Astrocyte of the hippocampus (primary cell): ENCODE data around the gene ABCC9.
"Not testable (repeated sequence)": the region's sequence is repeated elsewhere in the genome, so short reads cannot be mapped to it uniquely, and the experiment has no call there.

Source experiments
- DNase-seq: peaks from one replicate; pipeline ENCODE4 v3.0.0; 2011; ENCODE audit warnings: low read depth, low spot score

Gene ABCC9

DNA sequence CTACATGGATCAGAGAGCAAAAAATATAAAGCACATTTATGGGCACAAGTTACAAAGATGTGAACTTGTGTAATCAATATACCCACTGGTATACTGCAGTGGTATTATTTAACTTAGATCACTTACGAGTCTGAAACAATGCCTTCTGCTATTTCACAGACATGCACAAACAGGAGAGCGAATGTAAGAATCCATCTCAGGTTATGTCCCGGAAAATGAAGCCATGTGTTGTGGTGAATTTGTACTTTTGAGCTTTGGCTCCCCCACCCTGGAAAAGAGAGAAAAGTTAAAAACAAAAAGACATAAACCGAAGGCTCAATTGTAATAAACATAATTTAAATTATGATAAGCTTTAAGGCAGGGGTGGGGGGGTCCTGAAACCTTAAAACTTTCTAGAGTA is 7.6 kb downstream of the ABCC9 start:
- DNase-seq = no peak

DNA sequence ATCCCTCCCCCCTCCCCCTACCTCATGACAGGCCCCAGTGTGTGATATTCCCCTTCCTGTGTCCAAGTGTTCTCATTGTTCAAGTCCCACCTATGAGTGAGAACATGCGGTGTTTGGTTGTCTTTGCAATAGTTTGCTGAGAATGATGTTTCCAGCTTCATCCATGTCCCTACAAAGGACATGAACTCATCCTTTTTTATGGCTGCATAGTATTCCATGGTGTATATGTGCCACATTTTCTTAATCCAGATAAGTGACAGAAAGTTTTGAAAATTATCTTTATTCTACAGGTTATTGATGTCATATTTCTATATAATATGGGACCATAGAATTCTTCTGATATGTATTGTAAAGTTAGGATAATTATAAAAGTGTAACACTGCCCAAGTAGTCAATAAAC is 11.3 kb downstream of the ABCC9 start:
- DNase-seq = not testable (repeated sequence)

DNA sequence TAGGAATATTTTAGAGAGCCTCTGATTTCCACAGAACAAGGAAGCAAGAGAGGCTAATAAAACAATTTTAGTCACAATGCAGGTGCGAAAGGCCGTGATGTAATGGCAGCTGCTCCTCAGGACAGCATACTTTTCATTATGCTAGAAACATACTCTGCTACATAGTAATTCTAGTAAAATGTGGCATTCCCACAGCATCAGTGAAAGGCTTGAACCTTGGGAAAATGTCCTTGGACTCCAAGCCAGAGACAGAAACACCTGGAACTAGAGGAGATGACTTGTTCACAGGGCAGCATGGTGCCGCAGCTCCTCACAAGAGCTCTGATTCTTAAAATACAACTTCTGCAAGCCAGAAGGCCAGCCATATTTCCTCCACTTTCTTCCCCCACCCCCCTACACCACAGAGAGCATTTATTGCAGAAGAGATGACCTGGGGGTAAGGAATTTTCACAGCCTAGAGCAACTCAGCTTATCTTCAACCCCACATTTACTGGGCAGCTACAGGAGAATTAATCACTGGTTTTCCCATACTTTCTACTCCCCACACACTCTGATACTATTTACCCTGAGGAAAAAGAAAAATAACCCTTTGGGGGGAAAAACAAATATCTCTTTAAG is 15.8 kb downstream of the ABCC9 start:
- no peak for DNase-seq

DNA sequence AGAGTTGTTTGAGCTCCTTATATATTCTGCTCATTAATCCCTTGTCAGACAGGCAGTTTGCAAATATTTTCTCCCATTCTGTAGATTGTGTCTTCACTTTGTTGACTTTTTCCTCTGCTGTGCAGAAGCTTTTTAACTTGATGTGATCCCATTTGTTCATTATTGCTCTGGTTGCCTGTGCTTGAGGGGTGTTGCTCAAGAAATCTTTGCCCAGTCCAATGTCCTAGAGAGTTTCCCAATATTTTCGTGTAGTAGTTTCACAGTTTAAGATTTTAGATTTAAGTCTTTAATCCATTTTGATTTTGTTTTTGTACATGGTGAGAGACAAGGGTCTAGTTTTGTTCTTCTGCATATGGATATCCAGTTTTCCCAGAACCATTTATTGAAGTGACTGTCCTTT is 19.8 kb downstream of the ABCC9 start:
- no peak for DNase-seq

- DNase-seq = no peak
Observed at GRCh38 chr12:21918456-21918855, 22.8 kb downstream of the ABCC9 start.

DNA sequence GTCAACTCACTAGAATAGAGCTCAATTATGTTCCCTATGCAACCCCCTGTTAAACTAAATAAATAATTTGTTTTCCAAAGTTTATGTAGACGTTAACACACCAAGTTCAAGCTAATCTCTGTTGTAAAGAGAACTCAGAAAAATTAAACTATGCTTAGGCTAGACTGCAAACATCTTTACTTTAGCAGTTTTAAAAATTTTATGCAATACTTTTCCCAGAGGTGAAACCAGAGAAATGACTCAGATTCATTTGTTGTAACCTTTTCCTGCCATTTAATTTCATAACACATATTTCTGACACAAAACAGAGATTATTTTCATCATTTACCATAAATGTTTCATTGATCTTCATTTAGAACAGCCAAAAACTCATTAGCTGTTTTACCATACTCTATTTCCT is 27.4 kb downstream of the ABCC9 start:
- no peak for DNase-seq

GRCh38 chr12:21912318-21912717 is 28.9 kb downstream of the ABCC9 start:
- DNase-seq = peak; percentile 2

GRCh38 chr12:21911832-21912231 is 29.4 kb downstream of the ABCC9 start:
- no peak for DNase-seq

DNA sequence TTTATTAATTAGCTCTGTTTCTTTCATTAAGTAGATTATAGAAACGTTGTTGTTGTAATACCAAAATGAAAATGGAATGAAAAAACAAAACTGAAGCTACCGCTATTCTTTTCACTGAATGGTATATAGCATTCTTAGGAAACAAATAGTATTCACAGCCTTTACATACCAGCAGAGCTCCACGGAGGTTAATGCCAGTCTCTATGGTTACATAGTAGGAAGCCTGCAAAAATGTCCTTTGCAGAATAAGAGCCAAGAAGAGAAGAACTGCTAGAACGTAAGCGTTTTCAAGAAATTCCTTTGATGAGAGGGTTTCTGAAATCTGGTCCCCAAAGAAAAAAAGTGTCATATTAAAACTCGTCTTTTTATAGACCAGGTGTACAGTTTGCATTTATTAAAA is 30.6 kb downstream of the ABCC9 start:
- DNase-seq = peak; percentile 2

DNA sequence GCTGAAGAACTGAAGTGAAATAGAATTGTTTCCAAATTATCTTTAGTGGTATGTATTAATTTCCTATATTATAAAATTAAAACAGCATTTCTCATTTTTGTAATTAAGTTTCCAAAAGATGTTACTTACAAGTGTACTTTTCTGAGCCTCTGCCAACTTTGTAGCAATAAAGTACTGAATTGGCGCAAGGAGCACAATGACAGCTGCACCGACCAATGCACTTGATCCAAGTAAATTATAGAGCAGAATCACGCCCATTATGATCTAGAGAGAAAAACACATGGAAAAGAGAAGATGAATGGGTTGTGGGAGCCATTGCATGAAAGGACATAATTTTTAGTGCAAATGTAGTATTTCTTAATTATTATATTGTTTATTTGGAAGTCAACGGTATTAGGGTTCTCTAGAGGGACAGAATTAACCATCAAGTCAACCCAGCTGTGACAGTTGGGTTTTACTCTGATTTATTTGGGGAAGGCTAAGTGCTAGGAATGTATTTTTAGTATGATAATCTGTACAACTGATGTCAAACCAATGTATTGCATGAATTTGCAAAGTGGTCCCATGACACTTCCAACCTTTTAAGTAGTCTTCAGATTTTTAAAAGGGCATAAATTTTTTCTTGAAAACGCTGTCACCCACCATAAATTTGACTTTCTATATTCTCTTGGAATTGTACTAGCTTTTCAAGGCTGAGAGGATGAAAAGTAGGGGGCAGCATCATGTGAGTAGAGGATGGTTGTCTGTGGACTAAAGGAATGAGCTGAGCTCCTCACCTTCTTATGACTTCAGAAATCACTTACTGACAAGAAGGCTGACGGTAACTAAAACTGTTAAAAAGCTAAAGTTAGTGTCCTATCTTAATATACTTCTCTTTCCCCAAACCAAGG is 33.0 kb downstream of the ABCC9 start:
- DNase-seq = no peak

- no peak for DNase-seq
Observed at GRCh38 chr12:21906919-21907493, 34.2 kb downstream of the ABCC9 start.

DNA sequence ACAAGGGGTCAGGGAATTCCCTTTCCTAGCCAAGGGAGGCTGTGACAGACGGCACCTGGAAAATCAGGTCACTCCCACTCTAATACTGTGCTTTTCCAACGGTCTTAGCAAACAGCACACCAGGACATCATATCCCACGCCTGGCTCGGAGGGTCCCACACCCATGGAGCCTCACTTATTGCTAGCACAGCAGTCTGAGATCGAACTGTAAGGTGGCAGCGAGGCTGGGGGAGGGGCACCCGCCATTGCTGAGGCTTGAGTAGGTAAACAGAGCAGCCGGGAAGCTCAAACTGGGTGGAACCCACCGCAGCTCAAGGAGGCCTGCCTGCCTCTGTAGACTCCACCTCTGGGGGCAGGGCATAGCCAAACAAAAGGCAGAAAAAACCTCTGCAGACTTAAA is 41.7 kb downstream of the ABCC9 start:
- not testable (repeated sequence) for DNase-seq

DNA sequence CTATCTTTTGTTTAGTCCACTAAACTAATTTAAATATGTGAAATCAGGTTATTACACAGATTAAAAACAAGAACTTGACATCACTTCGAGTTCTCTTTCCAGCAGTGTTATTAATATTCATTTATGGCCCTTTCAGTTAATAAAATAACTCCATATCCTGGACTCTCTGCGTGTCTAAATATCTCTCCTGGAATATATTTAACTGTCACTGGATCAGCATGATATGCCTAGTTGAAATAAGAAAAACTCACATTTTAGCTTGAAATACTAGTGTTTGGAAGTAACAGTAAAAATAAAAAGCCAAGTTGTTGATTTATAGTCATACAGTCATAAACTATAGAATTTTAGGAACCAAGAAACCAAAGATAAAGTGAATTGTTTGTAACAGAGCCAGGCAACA is 45.6 kb downstream of the ABCC9 start:
- no peak for DNase-seq

DNA sequence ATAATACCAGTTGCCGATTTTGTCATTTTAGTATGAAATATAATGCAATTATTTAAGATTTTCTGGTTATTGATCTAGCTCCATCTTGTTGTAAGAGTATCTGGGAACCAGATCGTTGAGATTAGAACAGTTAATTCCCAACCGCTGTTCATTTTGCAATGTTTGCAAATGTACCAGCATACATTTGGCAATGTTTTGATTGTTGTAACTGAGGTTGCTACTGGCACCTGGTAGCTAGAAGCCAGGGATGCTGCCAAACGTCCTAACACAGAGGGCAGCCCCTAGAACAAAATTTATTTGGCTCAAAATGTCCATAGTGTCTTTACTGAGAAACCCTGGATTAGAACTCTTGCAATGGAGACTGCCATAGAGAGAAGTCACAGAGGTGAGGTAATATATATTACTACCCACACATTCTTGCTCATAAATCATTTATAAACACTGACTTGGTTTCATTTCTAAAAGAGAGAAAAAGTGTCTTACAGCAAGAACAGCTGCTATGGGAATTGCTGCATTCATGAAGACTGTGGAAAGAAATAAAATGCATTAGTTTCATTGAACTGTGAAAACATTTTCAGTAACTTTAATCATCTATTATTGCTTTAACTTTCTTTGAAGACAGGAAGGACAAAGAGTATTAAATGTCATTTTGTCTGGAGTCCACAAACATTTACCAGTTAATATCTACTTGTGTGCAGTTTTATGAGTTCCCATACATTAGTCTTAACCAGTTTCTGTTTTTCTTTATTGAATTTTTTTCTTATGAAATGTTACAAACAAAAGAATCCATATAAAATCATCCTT is 46.2 kb downstream of the ABCC9 start:
- no peak for DNase-seq

DNA sequence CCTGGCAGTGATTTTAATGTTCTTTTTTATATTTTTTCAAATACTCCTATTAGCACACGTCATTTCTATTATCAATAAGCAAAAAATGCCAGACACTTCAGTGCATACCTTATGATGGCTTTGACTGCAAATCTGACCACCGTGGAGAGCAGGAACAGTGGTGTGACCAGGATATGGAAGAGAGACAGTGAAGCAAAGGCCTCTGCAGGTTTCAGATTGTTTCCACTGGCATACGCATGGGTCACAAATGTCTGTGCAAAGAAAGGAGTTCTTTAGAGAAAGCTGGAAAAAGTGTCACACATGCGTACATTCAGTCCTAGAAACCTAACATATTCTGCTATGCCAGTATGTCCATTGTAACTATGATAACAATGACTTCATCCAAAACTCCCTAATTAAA is 47.3 kb downstream of the ABCC9 start:
- DNase-seq = no peak

GRCh38 chr12:21892341-21892740 is 48.9 kb downstream of the ABCC9 start:
- no peak for DNase-seq

GRCh38 chr12:21891751-21892217 is 49.4 kb downstream of the ABCC9 start:
- no peak for DNase-seq

GRCh38 chr12:21888276-21888863 is 52.9 kb downstream of the ABCC9 start:
- no peak for DNase-seq

DNA sequence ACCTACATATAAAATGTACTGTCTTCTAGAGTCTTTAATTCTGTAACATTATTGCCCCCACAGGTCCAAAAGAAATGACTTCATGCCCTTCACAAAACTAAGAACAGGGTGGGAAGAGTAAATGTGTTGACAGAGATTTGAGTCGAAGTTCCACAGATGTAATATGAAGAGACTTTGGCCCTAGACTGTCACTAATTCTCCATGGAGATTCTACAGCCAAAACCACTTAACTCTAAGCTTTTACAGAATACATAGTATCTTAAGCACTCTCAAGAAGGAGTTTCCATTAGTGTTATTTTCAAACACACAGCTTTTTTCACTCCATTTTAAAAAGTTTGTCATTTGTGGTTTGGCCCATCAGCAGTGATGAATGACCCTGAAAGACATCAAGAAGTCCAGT is 56.3 kb downstream of the ABCC9 start:
- DNase-seq = no peak

GRCh38 chr12:21882635-21883034 is 58.6 kb downstream of the ABCC9 start:
- no peak for DNase-seq

DNA sequence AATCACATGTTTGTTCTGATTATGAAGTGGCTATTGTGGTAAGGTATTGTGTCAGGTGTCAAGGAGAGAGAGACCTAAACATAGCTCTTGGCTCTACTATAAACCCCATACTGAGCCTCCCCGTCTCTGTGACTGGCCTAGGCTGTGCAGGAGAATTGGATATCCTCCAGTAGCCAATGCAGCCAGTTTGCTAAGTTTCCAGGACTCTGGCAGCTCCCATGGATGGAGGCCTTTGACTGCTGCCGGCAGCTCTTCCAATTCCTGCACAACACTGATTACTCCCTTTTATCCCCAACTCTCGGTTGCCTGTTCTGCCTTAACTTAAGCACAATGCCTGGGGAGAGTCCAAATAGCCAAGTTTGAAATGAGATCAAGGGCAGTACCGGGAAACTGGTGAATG is 59.3 kb downstream of the ABCC9 start:
- peak; percentile 41 for DNase-seq

DNA sequence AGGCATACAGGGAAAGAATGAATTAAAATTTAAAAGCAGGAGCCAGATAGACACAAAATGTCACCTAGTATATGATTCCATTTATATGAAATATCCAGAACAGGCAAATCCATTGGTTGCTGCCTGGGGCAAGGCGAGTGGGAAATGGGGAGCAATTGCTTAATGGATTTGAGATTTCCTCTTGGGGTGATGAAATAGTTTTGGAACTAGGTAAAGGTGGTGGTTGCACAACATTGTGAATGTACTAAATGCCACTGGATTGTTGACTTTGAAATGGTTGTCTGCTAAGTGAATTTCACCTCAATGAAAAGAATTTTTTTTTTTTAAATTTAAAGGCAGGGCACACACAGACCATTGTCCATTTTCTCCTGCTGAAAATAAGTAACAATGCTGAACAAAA is 61.9 kb downstream of the ABCC9 start:
- no peak for DNase-seq
